Astrocyte (in vitro differentiated cells and primary cell): ENCODE measurements around the gene NIPBL. TPM values are rescaled to one million over a fixed set of nuclear protein-coding genes. Genes with fewer than 3 reads are reported as not detected.

Source experiments
- DNase-seq: peaks from one replicate; pipeline ENCODE4 v3.0.0-alpha.2; 2010; ENCODE audit warnings: low read depth
- FAIRE-seq: peaks from 2 replicates; lab custom pipeline; 2011; peaks lifted over from hg19 to GRCh38; lab: Jason Lieb, UNC
- H2AFZ ChIP-seq: 2 replicates; pipeline ENCODE4 v1.6.0; 2012; ENCODE audit warnings: low read depth, low read length, inconsistent platforms
- H3K27ac ChIP-seq: 2 replicates; pipeline ENCODE4 v1.5.1; 2011; ENCODE audit warnings: low read depth, low read length, inconsistent platforms
- H3K27me3 ChIP-seq: 2 replicates; pipeline ENCODE4 v1.6.0; 2011; ENCODE audit warnings: low read length, inconsistent platforms; ENCODE audit not compliant: insufficient read depth
- H3K36me3 ChIP-seq: 2 replicates; pipeline ENCODE4 v1.5.1; 2011; ENCODE audit warnings: low read length, inconsistent platforms; ENCODE audit not compliant: insufficient read depth
- H3K4me1 ChIP-seq: 2 replicates; pipeline ENCODE4 v1.5.1; 2011; ENCODE audit warnings: low read length, inconsistent platforms; ENCODE audit not compliant: insufficient read depth
- H3K4me2 ChIP-seq: 2 replicates; pipeline ENCODE4 v1.6.0; 2012; ENCODE audit warnings: low read length, inconsistent platforms
- H3K4me3 ChIP-seq: 2 replicates; pipeline ENCODE4 v1.5.1; 2011; ENCODE audit warnings: low read depth, mild to moderate bottlenecking, low read length, inconsistent platforms; ENCODE audit not compliant: insufficient read depth
- H3K79me2 ChIP-seq: 2 replicates; pipeline ENCODE4 v1.6.0; 2012; ENCODE audit warnings: mild to moderate bottlenecking, low read length, inconsistent platforms; ENCODE audit not compliant: insufficient read depth
- H3K9ac ChIP-seq: 2 replicates; pipeline ENCODE4 v1.6.0; 2012; ENCODE audit warnings: mild to moderate bottlenecking, low read length, inconsistent platforms
- H3K9me3 ChIP-seq: 2 replicates; pipeline ENCODE4 v1.5.1; 2012; ENCODE audit warnings: low read depth, mild to moderate bottlenecking, low read length, inconsistent platforms; ENCODE audit not compliant: insufficient read depth
- H4K20me1 ChIP-seq: 2 replicates; pipeline ENCODE4 v1.6.0; 2012; ENCODE audit warnings: low read length, inconsistent platforms; ENCODE audit not compliant: insufficient read depth
- H3K27ac Mint-ChIP-seq: one replicate; pipeline ENCODE4 v1.8.0; 2021; ENCODE audit warnings: mild to moderate bottlenecking, mixed read lengths; ENCODE audit not compliant: unreplicated experiment
- H3K27me3 Mint-ChIP-seq: one replicate; pipeline ENCODE4 v1.8.0; 2021; ENCODE audit warnings: low read depth, mixed read lengths; ENCODE audit not compliant: unreplicated experiment
- H3K36me3 Mint-ChIP-seq: one replicate; pipeline ENCODE4 v1.8.0; 2021; ENCODE audit warnings: low read depth, mixed read lengths; ENCODE audit not compliant: unreplicated experiment
- H3K4me1 Mint-ChIP-seq: one replicate; pipeline ENCODE4 v1.8.0; 2021; ENCODE audit warnings: low read depth, mixed read lengths; ENCODE audit not compliant: unreplicated experiment
- H3K4me3 Mint-ChIP-seq: one replicate; pipeline ENCODE4 v1.8.0; 2021; ENCODE audit warnings: mild to moderate bottlenecking, moderate library complexity, mixed read lengths; ENCODE audit not compliant: unreplicated experiment
- H3K9me3 Mint-ChIP-seq: one replicate; pipeline ENCODE4 v1.8.0; 2021; ENCODE audit warnings: mild to moderate bottlenecking, mixed read lengths; ENCODE audit not compliant: unreplicated experiment
- EZH2 ChIP-seq: IDR thresholded peaks from 2 replicates; pipeline ENCODE4 v1.6.1; 2012; ENCODE audit warnings: mild to moderate bottlenecking, low read length, inconsistent platforms; ENCODE audit not compliant: insufficient read depth
- total RNA-seq: library from RNA; stranded (reverse); gene quantifications from 2 replicates; pipeline ENCODE4 v1.2.1, GENCODE V29; 2021
- TF ChIP-seq, protein P1 (sequence below): IDR thresholded peaks from 2 replicates; pipeline ENCODE4 v1.5.1; 2011; ENCODE audit warnings: low read depth, mild to moderate bottlenecking, inconsistent platforms, low read length, moderate library complexity; ENCODE audit not compliant: insufficient read depth

NIPBL gene
- total RNA-seq, 1 donor from 2014 or later, result 45.3 TPM

DNA sequence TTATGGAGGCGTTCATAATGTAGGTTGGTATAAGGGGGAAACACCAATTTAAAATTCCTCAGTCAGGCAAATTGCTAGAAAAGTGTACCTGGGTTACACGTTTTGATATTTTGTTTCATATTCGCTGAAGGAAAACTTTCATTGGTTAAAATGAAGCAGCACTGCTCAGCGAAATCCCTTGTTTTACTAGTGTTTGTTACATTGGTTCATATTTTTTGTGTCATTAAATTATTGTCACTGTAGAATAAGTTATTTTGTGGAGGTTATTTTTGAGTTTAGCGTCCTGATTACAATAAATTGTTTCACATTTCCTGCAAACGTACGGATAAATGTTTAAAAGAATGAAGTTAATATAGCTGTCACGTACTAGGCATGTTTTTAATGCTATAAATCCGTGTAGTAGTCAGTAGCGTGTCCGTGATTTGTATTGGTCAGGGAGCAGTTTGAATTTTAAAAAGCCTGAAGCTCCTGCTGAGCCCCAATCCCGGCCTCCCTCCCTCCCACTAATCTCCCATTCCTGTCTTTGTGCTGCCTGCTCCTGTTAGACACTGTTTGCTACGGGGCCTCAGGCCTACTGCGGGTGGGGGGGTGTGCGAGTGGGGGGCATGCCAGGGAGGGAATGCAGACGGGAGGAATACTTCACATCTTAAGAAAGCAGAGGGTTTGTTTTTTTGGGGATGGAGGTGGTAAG lies 2.0 kb downstream of the NIPBL start:
- Histone ChIP-seq H3K79me2 (peaks cover 96% of the 10 kb centered on the region), H3K4me2 (peak overlapping the region; percentile 85), H2AFZ (no peak overlapping the region), H3K9me3 (no peaks in the 10 kb centered on the region), H3K27me3 (no peaks in the 10 kb centered on the region), H3K27ac (peak overlapping the region; percentile 93), H3K9ac (peak overlapping the region; percentile 98), H3K4me1 (peaks cover 9% of the 10 kb centered on the region), H3K4me3 (peak overlapping the region; percentile 93), H3K36me3 (no peaks in the 10 kb centered on the region), H4K20me1 (peaks cover 74% of the 10 kb centered on the region)
- peak overlapping the region; percentile 94 for H3K4me3 Mint-ChIP-seq
- H3K36me3 Mint-ChIP-seq, result no peaks in the 10 kb centered on the region
- FAIRE-seq (peak; percentile 63), DNase-seq (peak; percentile 59)
- no peak for TF ChIP-seq EZH2
- TF ChIP-seq, protein P1, sequence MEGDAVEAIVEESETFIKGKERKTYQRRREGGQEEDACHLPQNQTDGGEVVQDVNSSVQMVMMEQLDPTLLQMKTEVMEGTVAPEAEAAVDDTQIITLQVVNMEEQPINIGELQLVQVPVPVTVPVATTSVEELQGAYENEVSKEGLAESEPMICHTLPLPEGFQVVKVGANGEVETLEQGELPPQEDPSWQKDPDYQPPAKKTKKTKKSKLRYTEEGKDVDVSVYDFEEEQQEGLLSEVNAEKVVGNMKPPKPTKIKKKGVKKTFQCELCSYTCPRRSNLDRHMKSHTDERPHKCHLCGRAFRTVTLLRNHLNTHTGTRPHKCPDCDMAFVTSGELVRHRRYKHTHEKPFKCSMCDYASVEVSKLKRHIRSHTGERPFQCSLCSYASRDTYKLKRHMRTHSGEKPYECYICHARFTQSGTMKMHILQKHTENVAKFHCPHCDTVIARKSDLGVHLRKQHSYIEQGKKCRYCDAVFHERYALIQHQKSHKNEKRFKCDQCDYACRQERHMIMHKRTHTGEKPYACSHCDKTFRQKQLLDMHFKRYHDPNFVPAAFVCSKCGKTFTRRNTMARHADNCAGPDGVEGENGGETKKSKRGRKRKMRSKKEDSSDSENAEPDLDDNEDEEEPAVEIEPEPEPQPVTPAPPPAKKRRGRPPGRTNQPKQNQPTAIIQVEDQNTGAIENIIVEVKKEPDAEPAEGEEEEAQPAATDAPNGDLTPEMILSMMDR, result no peak
- H3K27me3 Mint-ChIP-seq, result no peaks in the 10 kb centered on the region
- H3K9me3 Mint-ChIP-seq, result no peaks in the 10 kb centered on the region
- H3K4me1 Mint-ChIP-seq, result peaks cover 18% of the 10 kb centered on the region
- peak overlapping the region; percentile 5 for H3K27ac Mint-ChIP-seq

- Mint-ChIP-seq H3K4me1 (peaks cover 19% of the 10 kb centered on the region), H3K27ac (peak overlapping the region; percentile 20), H3K27me3 (no peaks in the 10 kb centered on the region), H3K9me3 (no peaks in the 10 kb centered on the region), H3K36me3 (no peaks in the 10 kb centered on the region), H3K4me3 (peak overlapping the region; percentile 94)
- Histone ChIP-seq H3K27me3 (no peaks in the 10 kb centered on the region), H3K9ac (peak overlapping the region; percentile 98), H2AFZ (no peak overlapping the region), H4K20me1 (peaks cover 76% of the 10 kb centered on the region), H3K27ac (peak overlapping the region; percentile 93), H3K9me3 (no peaks in the 10 kb centered on the region), H3K79me2 (peaks cover 96% of the 10 kb centered on the region), H3K4me2 (peak overlapping the region; percentile 85), H3K4me1 (peaks cover 5% of the 10 kb centered on the region), H3K36me3 (no peaks in the 10 kb centered on the region), H3K4me3 (peak overlapping the region; percentile 93)
- DNase-seq, result no peak
- TF ChIP-seq EZH2, result no peak
- TF ChIP-seq, protein P1, result no peak
- no peak for FAIRE-seq
Measured at GRCh38 chr5:36879274-36880033, 2.9 kb downstream of the NIPBL start.
